Breast epithelium (tissue), 4 donors: ENCODE data around the gene PLEKHG4B. TPM values are rescaled to one million over a fixed set of nuclear protein-coding genes. Genes with fewer than 3 reads are reported as not detected.

Experiments
- DNase-seq, 2 donors: peaks; one replicate each; pipeline ENCODE4 v3.0.0-alpha.2; 2019; ENCODE audit warnings: low spot score in 2 of 2
- H3K27ac ChIP-seq, 2 donors: fragments of 200-600 bp; sonication (generic) in 1 of 2; one replicate each; pipeline ENCODE4 v1.5.1; 2016 to 2019; ENCODE audit warnings: mild to moderate bottlenecking in 1 of 2
- H3K27me3 ChIP-seq, 2 donors: fragments of 200-600 bp; sonication (generic) in 1 of 2; one replicate each; pipeline versions ENCODE4 v1.5.1 to v1.6.0; 2017 to 2019; ENCODE audit warnings: control low read depth in 1 of 2, mild to moderate bottlenecking in 1 of 2
- H3K36me3 ChIP-seq: fragments of 200-600 bp; one replicate; pipeline ENCODE4 v1.5.1; 2019
- H3K4me1 ChIP-seq, 2 donors: fragments of 200-600 bp; sonication (generic); one replicate each; pipeline ENCODE4 v1.5.1; 2016 to 2019; ENCODE audit warnings: control low read depth in 1 of 2
- H3K4me3 ChIP-seq, 3 donors: fragments of 200-600 bp; sonication (generic); 1 replicate in 2 of 3; 2 replicates in 1 of 3; pipeline ENCODE4 v1.5.1; 2016 to 2019; ENCODE audit warnings: mild to moderate bottlenecking in 3 of 3, moderate library complexity in 2 of 3
- H3K9me3 ChIP-seq, 2 donors: fragments of 200-600 bp; sonication (generic) in 1 of 2; one replicate each; pipeline ENCODE4 v1.5.1; 2016 to 2019; ENCODE audit warnings: control low read depth in 1 of 2
- POLR2A ChIP-seq: fragments of 450-650 bp; IDR thresholded peaks from one replicate; pipeline ENCODE4 v1.6.1; 2016; ENCODE audit warnings: antibody characterized with exemption, mild to moderate bottlenecking, moderate library complexity
- POLR2AphosphoS5 ChIP-seq, 3 donors: sonication (generic); formaldehyde crosslinking; IDR thresholded peaks; one replicate each; pipeline ENCODE4 v1.6.1; 2017; ENCODE audit warnings: antibody characterized with exemption in 3 of 3
- intact Hi-C: fragments of 100-400 bp; cut with DNase I; formaldehyde crosslinking; loops from one replicate; pipeline ENCODE4 v1.15.1; 2023; ENCODE audit warnings: low total_unique reads
- total RNA-seq, 3 donors: library from RNA; depleted of rRNA; stranded (reverse); fragments of >200 nt; gene quantifications; one replicate each; pipeline ENCODE4 v1.1.0, GENCODE V29; 2016
- TF ChIP-seq, protein P1 (sequence below), 3 donors: fragments of 450-650 bp; IDR thresholded peaks; one replicate each; pipeline ENCODE4 v1.5.1; 2016 to 2017; ENCODE audit warnings: antibody characterized with exemption in 3 of 3, mild to moderate bottlenecking in 3 of 3, moderate library complexity in 3 of 3

PLEKHG4B gene
- total RNA-seq, 3 donors from 2014 or later = 4.3 to 5.4 TPM; not detected in 1

DNA sequence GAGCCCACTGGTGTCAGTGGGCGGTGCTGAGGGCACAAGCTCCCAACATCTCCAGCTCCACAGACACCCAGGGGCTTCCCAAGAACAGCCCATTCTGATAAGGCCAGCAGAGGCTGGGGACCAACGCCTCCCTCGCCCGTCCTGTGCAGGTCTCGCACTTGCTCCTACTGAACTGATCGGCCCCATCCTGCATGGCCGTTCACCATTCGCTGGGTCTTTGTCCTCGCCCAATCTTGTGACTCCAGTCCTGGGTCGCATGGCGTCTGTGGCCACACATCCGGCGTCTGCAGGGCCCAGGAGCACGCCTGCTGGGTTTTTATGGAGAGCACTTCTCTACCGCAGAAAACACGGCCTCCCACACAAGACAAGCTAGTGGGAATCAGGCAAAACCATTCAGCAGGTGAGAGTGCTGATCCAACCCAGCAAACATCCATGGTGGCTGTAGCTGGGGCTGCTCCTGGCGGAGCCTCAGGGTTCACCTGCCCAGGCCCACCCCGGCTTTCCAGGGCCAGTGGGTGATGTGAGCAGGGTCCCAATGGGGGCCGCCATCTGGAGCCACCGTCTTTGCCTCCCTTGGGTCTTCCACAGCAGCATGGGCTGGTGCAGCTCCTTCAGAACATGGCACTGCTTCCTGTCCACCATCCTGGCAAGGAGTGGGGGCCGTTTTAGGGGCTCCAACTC lies 106.7 kb downstream of the PLEKHG4B start:
- DNase-seq = no peak
- Histone ChIP-seq H3K9me3 (no peaks in the 10 kb centered on the region), H3K4me1 (no peaks in the 10 kb centered on the region), H3K36me3 (no peaks in the 10 kb centered on the region), H3K27me3 (no peaks in the 10 kb centered on the region), H3K4me3 (no peak overlapping the region), H3K27ac (no peak overlapping the region)
- no peak for TF ChIP-seq POLR2A
- TF ChIP-seq, protein P1, sequence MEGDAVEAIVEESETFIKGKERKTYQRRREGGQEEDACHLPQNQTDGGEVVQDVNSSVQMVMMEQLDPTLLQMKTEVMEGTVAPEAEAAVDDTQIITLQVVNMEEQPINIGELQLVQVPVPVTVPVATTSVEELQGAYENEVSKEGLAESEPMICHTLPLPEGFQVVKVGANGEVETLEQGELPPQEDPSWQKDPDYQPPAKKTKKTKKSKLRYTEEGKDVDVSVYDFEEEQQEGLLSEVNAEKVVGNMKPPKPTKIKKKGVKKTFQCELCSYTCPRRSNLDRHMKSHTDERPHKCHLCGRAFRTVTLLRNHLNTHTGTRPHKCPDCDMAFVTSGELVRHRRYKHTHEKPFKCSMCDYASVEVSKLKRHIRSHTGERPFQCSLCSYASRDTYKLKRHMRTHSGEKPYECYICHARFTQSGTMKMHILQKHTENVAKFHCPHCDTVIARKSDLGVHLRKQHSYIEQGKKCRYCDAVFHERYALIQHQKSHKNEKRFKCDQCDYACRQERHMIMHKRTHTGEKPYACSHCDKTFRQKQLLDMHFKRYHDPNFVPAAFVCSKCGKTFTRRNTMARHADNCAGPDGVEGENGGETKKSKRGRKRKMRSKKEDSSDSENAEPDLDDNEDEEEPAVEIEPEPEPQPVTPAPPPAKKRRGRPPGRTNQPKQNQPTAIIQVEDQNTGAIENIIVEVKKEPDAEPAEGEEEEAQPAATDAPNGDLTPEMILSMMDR (IDR thresholded peaks at IDR 0.05) = no peak
- intact Hi-C loops = no loop called here

DNA sequence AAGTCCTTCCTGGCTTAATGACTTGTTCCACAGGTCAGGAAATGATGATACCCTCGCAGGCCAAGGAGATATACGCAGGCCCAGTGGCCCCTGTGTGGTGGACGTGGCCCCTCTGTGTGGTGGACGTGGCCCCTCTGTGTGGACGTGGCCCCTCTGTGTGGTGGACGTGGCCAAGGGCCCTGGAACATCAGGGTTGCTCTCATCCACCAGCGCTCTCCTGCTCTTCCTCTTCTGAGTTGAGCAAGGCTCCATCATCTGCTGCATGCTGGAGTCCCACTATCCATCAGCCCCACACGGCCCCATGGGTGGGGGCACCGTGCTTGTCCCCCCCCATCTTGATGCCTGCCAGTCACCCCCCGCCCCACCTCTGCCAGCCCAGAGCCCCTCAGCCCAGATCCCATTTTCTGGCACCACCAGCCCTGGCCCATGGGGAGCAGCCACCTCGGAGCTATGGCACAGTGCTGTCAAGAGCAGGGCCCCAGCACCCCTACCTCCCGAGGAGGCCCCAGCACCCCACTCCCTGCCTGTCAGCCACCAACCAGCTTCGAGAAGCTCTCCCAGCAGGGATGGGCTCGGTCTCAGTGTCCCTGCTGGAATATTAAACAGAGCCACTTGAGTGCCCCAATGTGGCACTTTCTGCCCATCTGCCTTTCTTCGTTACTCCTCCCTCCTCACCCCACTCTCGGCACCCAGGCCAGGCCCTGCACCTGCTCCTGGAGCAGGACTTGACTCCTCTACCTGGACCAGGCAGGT lies 107.4 kb downstream of the PLEKHG4B start:
- H3K4me3 ChIP-seq = no peak overlapping the region
- intact Hi-C loops = no loop called here
- DNase-seq = no peak

DNA sequence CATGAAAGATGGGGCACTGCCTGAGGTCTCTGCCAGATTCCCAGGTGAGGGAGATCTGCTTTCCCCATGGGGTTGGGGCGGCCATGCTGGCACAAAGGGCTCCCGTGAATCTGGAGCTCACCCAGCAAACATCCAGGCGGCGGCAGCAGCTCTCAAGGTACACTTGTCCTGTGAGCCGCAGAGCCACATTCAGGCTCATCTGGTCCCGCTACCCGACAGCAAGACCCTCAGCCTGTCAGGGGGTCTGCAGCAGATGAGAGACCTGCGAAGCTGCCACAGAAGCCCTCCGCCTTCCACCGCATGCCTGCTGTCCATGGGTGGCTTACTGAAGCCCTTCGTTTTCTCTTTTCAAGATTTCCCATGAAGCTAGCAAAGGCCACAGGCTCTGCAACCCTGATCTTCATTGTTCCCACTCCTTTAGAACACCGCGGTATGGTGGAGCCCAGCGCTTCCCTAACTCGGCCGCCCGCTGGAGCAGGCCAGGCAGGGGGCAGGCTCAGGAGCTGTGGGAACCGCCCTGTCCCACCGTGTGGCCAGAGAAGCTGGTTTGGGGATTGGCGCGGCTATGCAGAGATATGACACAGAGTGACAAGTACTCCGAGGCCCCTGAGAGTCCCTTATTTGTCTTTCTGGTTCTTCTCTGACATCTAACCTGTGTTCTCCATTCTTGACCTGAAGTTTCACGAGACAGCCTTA lies 108.1 kb downstream of the PLEKHG4B start:
- no peak overlapping the region for H3K27ac ChIP-seq
- TF ChIP-seq POLR2AphosphoS5 (IDR thresholded peaks at IDR 0.05) (no peak), POLR2A (no peak)
- no peak for DNase-seq
- H3K9me3 ChIP-seq = no peaks in the 10 kb centered on the region
- intact Hi-C loops = no loop called here
- no peaks in the 10 kb centered on the region for H3K36me3 ChIP-seq
- no peaks in the 10 kb centered on the region for H3K4me1 ChIP-seq
- H3K4me3 ChIP-seq = no peak overlapping the region
- no peaks in the 10 kb centered on the region for H3K27me3 ChIP-seq

More for the DNA sequence above, 107.4 kb downstream of the PLEKHG4B start:
- Histone ChIP-seq H3K27me3 (no peaks in the 10 kb centered on the region), H3K27ac (no peak overlapping the region), H3K4me1 (no peaks in the 10 kb centered on the region), H3K36me3 (no peaks in the 10 kb centered on the region), H3K9me3 (no peaks in the 10 kb centered on the region)
- TF ChIP-seq POLR2A = no peak
- TF ChIP-seq, protein P1 (IDR thresholded peaks at IDR 0.05) = no peak
- TF ChIP-seq POLR2AphosphoS5 (IDR thresholded peaks at IDR 0.05) = no peak

DNA sequence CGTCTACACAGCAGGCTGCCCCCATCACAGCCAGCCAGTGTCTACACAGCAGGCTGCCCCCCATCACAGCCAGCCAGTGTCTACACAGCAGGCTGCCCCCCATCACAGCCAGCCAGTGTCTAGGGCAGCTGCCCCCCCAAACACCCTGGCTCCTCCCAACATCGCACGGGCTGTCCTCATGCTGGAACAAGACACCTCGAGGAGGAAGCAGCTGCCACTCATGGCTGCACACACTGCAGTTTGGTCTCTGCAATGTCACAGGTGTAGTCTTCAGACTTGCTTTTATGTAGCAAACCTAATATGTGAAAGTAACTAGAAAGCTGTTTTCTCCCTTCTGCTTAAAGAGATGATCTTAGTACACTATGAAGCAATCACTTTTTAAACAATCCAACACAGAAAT lies 109.0 kb downstream of the PLEKHG4B start:
- H3K27ac ChIP-seq = no peak overlapping the region
- H3K9me3 ChIP-seq = no peaks in the 10 kb centered on the region
- no peaks in the 10 kb centered on the region for H3K4me1 ChIP-seq
- TF ChIP-seq, protein P1 (IDR thresholded peaks at IDR 0.05) = no peak
- TF ChIP-seq POLR2AphosphoS5 (IDR thresholded peaks at IDR 0.05) (no peak), POLR2A (no peak)
- no peaks in the 10 kb centered on the region for H3K27me3 ChIP-seq
- H3K36me3 ChIP-seq = no peaks in the 10 kb centered on the region
- H3K4me3 ChIP-seq = no peak overlapping the region
- no peak for DNase-seq
- intact Hi-C loops = no loop called here

DNA sequence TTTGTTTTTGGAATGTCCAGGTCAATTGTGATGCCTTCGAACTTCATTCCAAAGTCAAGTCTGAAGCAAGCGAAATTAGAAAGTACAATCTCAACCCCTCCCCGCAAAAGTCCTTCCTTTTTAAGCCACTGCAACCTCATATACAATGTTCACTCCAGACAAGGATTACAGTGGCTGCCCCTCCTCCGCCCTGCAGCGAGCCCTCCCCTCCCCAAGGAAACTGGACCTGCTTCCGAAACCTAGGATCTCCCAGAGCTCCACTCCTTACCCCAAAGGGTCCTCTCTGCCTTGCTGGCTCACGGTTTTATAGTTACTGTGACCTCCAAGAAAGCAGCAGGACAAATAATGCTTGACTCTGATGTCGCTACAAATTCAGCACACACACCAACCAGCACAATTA lies 109.7 kb downstream of the PLEKHG4B start:
- intact Hi-C loops = no loop called here
- H3K4me3 ChIP-seq = no peak overlapping the region
- DNase-seq = no peak
- H3K27ac ChIP-seq = no peak overlapping the region
- H3K27me3 ChIP-seq = no peaks in the 10 kb centered on the region
- no peak for TF ChIP-seq POLR2A
- TF ChIP-seq, protein P1 (IDR thresholded peaks at IDR 0.05) = no peak
- TF ChIP-seq POLR2AphosphoS5 (IDR thresholded peaks at IDR 0.05) = no peak
- H3K4me1 ChIP-seq = no peaks in the 10 kb centered on the region
- no peaks in the 10 kb centered on the region for H3K9me3 ChIP-seq
- no peaks in the 10 kb centered on the region for H3K36me3 ChIP-seq
